NCI-H460 (cell line): ENCODE measurements around the gene CACNG7. TPM values are rescaled to one million over a fixed set of nuclear protein-coding genes. Genes with fewer than 3 reads are reported as not detected.
A peak's percentile ranks its signal among the peaks of the same experiment; 100 is the strongest.
"Not testable (repeated sequence)": the region's sequence is repeated elsewhere in the genome, so short reads cannot be mapped to it uniquely, and the experiment has no call there.

Experiments used
- DNase-seq: peaks from one replicate; pipeline ENCODE4 v3.0.0-alpha.2; 2016; ENCODE audit warnings: low read depth; ENCODE audit errors: extremely low read depth
- total RNA-seq: library from RNA; depleted of rRNA; stranded (reverse); fragments of >200 nt; shearing (Covaris generic); gene quantifications from 2 replicates; pipeline ENCODE4 v1.2.3, GENCODE V29; 2014

The CACNG7 gene
- total RNA-seq, 1 experiment from 2014 or later = not detected

DNA sequence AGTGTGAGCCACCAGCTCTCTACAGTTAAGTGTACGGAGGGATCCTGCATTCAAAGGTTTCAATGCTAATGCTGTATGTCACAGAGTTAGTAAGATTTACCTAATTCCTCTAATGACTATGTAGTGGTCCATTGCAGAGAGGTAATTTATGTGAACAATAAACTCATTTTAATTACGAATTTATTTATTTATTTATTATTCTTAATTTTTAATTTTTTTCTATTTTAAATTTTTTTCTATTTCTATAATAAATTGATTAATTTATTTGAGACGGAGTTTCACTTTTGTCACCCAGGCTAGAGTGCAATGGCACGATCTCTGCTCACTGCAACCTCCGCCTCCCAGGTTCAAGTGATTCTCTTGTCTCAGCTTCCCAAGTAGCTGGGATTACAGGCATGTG lies 39.5 kb downstream of the CACNG7 start:
- not testable (repeated sequence) for DNase-seq

DNA sequence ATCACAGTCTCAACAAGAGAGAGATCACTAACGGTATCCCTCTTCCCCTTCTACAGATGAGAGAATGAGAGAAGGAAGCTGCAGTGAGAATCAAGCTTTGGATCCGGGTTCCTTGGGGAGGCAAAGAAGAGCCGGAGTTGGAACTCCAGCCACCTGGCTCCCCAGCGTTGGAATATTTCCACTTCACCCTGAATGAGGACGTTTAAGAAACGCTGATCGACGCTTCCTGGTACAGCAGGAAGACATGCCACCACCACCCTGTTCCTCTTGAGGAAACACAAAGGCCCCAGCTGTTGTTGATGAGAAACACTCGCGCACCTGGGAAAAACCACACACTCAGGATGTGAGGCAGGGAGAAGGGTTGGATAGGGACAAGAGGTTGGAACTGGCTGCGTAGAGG lies 42.4 kb downstream of the CACNG7 start:
- no peak for DNase-seq

- DNase-seq = no peak
Observed at GRCh38 chr19:53951947-53952346, 42.9 kb downstream of the CACNG7 start.

DNA sequence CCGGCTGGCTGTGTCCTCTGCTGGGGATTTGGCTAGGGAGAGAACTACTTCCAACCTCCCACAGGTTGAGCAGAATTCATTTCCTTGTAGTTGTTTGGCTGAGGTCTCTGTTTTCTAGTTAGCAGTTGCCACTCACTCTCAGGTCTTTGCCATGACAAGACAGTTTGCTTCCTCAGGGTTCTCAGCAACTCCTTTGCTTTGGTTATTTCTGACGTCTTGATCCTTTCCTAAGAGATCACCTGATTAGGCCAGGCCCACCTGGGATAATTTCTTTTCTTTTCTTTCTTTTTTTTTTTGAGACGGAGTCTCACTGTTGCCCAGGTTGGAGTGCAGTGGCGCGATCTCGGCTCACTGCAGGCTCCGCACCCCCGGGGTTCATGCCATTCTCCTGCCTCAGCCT lies 44.3 kb downstream of the CACNG7 start:
- no peak for DNase-seq

DNA sequence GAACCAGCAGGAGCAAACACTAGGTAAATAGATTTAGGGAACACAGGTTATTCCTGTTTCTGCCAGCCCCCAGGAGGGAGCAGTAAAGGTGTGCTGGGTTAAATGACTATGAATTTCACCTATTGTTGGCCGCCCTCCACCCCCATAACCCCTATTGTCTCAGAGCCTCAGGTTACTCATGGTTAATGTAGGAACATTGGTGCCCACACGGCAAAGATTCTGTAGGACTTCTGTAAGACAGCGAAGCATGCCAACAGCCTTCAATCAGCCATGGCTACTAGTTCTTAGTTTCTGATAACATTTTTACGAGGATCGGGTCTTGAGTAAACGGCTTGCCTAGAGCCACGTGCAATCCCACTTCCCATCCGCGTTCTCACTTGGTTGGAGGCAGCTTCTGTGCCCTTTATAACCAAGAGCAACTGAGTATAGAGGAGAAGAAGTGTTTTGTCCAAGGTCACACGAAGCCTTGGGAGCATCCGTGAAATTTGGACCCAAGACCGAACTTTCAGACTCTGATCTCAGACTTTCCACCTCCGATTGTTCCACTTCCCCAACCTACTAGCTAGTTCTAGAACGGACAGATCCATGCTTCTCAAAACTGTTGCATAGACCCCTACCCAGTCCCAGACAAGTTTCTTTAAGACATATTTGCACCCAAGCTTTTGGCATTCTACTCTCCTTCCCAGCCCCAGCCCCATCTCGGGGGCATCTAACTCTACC lies 48.5 kb downstream of the CACNG7 start:
- no peak for DNase-seq

DNA sequence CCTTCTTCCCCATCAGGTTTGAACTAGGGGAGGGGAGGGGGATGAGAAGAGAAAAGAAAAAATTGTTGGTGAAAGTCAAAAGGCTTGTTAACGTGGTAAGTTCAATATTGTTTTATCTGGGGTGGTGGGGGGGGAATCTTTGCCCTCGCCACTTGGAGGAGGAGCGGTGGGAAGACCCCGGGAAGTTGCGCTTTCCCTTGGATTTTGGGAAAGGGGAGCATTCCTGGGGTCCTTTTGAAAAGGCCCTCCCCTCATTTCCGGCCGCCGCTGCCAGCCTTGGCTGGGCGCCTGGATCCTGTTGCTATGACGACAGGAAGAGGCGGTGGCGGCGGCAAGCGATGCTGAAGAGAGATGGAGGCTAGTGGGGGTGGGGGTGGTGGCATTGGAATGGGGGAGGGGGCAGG lies 49.1 kb downstream of the CACNG7 start:
- DNase-seq = no peak

DNA sequence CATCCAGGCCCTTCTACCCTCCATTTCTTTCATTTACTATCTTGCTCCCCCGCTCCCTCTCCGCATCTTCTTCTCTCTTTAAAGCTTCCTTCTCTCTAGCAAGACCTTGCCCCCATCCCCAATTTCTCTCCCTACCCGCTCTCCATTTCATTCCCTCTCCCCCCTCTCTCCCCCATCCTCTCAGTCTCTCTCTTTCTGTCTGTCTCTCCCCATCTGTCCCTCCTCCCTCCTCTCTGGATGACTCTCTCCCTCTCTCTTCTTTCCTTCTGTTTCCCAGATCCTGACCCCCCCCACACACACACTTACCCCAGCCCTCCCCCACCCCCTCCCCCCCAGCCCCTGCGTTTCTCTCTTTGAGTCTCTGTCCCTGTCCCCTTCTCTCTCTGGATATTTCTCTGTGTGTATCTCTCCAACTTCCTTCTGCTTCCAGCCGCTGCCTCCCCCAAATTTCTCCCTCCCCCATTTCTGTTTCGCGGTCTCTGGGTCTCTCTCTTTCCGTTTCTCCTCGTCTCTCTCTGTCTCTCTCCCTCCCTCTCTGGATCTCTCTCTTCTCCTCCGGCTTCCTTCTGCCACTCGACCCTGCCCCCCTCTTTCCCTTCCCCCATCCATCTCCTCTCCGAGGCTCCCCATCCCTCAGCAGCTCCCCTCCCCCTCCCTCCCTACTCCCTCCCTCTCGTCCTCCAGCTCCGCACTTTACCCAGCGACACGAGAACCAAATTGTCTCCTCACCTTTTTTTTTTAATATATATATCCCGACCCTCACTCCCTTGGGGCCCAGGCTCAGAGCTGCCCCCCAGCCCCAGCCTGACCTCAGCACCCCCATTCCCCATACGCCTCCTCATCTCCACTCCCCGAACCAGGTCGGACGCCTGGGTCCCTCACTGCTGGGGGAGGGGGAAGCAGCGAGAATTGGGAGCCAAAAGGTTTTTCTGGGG lies 50.0 kb downstream of the CACNG7 start:
- DNase-seq = no peak

DNA sequence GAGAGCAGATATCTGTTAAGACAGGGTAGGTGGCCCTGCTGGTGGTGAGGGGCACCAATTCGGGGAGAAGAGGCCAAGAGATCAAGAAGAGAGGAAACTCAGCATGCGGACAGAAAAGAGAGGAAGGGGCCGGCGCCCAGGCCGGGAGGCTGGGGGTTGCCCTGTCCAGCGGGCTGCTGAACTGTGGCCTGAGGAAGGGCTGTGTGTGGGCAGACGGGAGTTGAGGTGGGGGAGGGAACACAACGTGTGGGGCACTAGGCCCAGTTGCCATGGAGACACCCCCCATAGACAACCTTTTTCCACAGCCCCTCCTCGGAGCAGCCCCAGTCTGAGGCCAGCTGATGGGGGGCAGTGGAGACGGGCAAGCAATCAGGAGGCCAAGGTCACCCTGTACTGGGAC lies 51.1 kb downstream of the CACNG7 start:
- DNase-seq = no peak

DNA sequence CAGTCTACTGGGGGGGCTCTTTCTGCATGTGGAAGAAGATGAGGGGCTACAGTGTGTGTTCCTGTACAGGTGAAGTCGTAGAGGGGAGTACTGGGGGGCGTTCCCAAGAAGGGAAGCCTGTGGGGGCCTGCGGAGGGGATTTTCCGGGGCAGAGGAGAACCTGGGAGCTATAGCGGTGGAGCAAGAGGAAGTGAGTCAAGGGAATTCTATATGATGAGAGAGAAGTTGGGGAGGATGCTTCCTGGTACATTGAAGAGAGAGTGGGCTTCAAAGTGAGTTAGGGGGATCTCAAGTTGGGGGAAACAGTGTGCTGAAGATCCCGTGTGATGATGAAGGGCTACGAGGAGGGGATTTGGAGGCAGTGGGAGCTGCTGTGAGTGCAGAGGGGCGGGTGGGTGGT lies 51.8 kb downstream of the CACNG7 start:
- DNase-seq = no peak

DNA sequence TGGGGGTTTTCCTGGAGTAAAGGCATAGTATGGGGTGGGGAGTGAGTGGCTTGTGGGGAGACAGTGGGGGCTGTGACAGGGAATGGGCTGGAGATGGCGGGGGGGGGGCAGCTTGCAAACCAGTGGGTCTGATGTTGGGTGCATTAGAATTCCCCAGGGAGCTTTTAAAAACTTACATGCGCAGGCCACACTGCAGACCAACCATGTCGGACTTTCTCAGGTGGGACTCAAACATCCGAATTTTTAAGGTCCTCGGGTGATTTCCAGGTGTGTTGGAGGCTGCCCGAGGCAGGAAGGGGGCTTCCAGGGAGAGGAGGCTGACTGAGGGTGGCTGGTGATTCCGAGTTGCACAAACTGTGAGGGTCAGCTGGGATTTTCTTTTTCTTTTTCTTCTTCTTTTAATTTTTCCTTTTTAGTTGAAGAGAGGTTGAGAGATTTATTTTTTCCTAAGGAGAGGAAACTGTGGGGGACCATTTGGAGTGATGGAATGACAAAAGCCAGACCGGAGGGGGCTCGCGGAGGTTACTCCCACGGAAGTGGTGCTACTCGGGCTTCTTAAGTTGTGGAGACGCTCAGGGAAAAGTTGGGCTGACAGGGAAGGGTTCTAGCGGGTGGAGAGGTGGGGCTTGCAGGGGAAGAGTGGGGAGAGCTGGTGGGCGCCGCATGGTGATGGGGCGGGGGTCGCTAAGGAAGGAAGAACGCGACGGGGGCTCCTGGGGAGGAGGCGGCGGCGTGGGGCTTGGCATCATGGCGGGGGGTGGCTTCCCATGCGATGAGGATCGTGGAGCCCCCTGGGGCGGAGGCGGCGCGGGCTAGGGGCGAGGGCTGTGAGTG lies 52.7 kb downstream of the CACNG7 start:
- no peak for DNase-seq

DNA sequence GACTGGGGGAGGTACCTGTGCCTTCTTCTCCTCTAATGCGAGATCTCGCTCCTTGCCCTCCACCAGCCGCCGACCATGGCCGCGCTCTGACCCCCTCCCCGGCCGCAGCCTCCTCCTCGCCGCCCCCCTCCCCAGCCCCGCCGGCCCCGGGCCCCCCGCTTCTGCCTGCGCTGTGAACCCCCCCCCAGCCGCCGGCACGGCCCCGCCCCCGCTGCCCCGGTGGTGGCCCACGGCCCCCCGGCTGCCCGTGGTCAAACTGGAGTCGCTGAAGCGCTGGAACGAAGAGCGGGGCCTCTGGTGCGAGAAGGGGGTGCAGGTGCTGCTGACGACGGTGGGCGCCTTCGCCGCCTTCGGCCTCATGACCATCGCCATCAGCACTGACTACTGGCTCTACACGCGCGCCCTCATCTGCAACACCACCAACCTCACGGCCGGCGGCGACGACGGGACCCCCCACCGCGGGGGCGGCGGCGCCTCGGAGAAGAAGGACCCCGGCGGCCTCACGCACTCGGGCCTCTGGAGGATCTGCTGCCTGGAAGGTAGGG lies 53.9 kb downstream of the CACNG7 start, which contains the start of gene CACNG8:
TSS of gene CACNG8 (plus strand) at position 51 of the 545 bp plus-strand sequence.
- no peak for DNase-seq

- DNase-seq = no peak
Observed at GRCh38 chr19:53965091-53965490, 56.0 kb downstream of the CACNG7 start.

GRCh38 chr19:53966931-53967330 lies 57.9 kb downstream of the CACNG7 start:
- DNase-seq = no peak

DNA sequence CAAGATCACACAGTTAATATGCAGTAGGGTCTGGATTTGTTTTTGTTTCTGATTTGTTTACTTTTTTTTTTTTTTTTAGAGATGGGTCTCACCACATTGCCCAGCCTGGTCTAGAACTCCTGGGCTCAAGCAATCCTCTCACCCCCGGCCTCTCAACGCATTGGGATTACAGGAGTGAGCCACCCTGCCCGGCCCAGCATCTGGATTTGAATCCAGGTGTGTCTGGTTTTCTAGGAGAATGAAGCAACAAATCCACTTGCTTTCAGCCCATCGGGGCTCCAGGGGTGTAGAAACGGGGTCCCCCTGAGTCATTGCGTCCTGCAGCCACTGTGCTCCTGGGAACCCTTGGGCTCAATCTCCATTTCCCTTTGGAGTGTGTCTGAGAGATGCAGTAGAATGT lies 60.3 kb downstream of the CACNG7 start:
- DNase-seq = no peak

DNA sequence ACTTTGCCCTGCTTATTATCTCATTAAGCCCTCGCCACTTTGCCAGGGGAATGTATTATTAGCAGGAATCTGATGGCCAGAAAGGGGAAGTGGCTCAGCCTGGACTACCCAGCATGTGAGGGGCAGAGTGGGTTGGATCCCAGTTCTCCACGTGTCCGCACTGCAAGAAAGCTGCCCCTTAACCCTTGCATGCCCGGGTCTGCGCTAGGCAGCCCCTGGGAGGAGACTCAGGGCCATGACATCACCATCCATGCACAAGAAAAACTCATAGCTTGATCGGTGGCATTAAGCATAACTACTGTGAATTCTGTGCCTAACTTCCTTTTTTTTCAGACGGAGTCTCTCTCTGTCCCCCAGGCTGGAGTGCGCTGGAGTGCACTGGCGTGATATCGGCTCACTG lies 62.6 kb downstream of the CACNG7 start:
- no peak for DNase-seq

DNA sequence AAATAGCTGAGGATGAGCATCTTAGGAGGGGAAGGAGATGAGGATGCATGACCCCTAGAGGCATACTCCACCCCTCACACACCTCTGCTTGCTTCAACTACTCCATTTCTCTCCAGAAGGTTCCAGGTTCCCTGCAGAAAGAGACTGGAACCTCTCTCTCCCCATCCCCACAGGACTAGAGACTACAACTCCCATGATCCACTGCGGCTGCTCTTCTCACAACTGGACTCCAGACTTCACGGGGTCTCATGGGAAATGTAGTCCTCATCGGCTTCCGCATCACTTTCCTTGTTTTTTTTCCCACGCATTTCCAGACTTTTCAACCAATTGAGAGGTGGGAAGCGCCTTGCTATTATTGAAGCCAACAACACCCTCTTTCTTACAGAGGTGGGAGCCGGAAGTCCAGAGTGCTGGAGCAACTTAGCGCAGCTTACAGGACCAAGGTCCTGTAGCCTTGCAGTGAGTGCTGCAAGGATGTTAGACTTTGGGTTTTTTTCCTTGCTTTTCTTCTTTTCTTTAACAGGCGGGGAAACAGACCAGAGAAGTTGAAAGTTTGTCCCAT lies 68.4 kb downstream of the CACNG7 start:
- peak; percentile 78 for DNase-seq

GRCh38 chr19:53977991-53978731 lies 69.1 kb downstream of the CACNG7 start:
- DNase-seq = no peak

GRCh38 chr19:53978975-53979801 lies 70.1 kb downstream of the CACNG7 start:
- no peak for DNase-seq
